ENCODE data around the gene AAK1.
"Not testable (repeated sequence)": the region's sequence is repeated elsewhere in the genome, so short reads cannot be mapped to it uniquely, and the experiment has no call there.

Gene AAK1

GRCh38 chr2:69594341-69594740 lies 49.2 kb downstream of the AAK1 start:
- DNase-seq, result no peak

- DNase-seq, result no peak
These were observed 51.0 kb downstream of the AAK1 start for GRCh38 chr2:69592511-69592910.

GRCh38 chr2:69589973-69590652 lies 53.4 kb downstream of the AAK1 start:
- no peak for DNase-seq

GRCh38 chr2:69588945-69589344 lies 54.6 kb downstream of the AAK1 start:
- DNase-seq, result no peak

- no peak for DNase-seq
These were observed 55.1 kb downstream of the AAK1 start for GRCh38 chr2:69588403-69588802.

GRCh38 chr2:69585855-69586555 lies 57.5 kb downstream of the AAK1 start:
- DNase-seq, result no peak

- DNase-seq, result no peak
These were observed 59.2 kb downstream of the AAK1 start for GRCh38 chr2:69584127-69584889.

- DNase-seq, result no peak
These were observed 60.2 kb downstream of the AAK1 start for GRCh38 chr2:69583321-69583833.

- no peak for DNase-seq
These were observed 60.9 kb downstream of the AAK1 start for GRCh38 chr2:69582582-69583176.

- no peak for DNase-seq
These were observed 61.6 kb downstream of the AAK1 start for GRCh38 chr2:69581774-69582581.

- no peak for DNase-seq
These were observed 63.1 kb downstream of the AAK1 start for GRCh38 chr2:69580486-69580885.

- DNase-seq, result no peak
These were observed 64.0 kb downstream of the AAK1 start for GRCh38 chr2:69579536-69579935.

GRCh38 chr2:69578198-69578540 lies 65.4 kb downstream of the AAK1 start:
- DNase-seq, result no peak

GRCh38 chr2:69577467-69578197 lies 65.9 kb downstream of the AAK1 start:
- DNase-seq, result no peak

- DNase-seq, result no peak
These were observed 66.7 kb downstream of the AAK1 start for GRCh38 chr2:69576880-69577279.

- no peak for DNase-seq
These were observed 67.6 kb downstream of the AAK1 start for GRCh38 chr2:69575926-69576325.

GRCh38 chr2:69575371-69575770 lies 68.2 kb downstream of the AAK1 start:
- DNase-seq, result not testable (repeated sequence)

GRCh38 chr2:69572641-69573040 lies 70.9 kb downstream of the AAK1 start:
- DNase-seq, result no peak

- no peak for DNase-seq
These were observed 72.3 kb downstream of the AAK1 start for GRCh38 chr2:69571189-69571588.

GRCh38 chr2:69570474-69570873 lies 73.1 kb downstream of the AAK1 start:
- no peak for DNase-seq

- no peak for DNase-seq
These were observed 75.6 kb downstream of the AAK1 start for GRCh38 chr2:69567909-69568300.
